CD14-positive monocyte (primary cell): ENCODE measurements around the gene MALRD1. TPM values are rescaled to one million over a fixed set of nuclear protein-coding genes. Genes with fewer than 3 reads are reported as not detected.

Experiments used
- DNase-seq, 3 donors: peaks; one replicate each; pipeline ENCODE4 v3.0.0-alpha.2; 2011 to 2022
- H2AFZ ChIP-seq: 2 replicates; pipeline ENCODE4 v1.6.0; 2012; ENCODE audit warnings: mild to moderate bottlenecking, low read depth, low read length, inconsistent platforms; ENCODE audit not compliant: insufficient read depth, poor library complexity, severe bottlenecking
- H3K27ac ChIP-seq, 2 donors: 1 replicate in 1 of 2; 2 replicates in 1 of 2; pipeline ENCODE4 v1.5.1; 2012 to 2013; ENCODE audit warnings: low read length in 2 of 2, control low read depth in 1 of 2, inconsistent platforms in 1 of 2, low read depth in 1 of 2, mild to moderate bottlenecking in 1 of 2
- H3K27me3 ChIP-seq, 2 donors: one replicate each; pipeline versions ENCODE4 v1.6.0 to v1.6.1; 2011 to 2013; ENCODE audit warnings: low read length in 2 of 2; ENCODE audit not compliant: control insufficient read depth in 2 of 2, insufficient read depth in 2 of 2
- H3K36me3 ChIP-seq, 2 donors: replicated peaks in 1 of 2; 1 replicate in 1 of 2; 2 replicates in 1 of 2; pipeline versions ENCODE4 v1.5.1 to v1.6.1; 2012 to 2013; ENCODE audit warnings: low read length in 2 of 2, control low read depth in 1 of 2, inconsistent platforms in 1 of 2, mild to moderate bottlenecking in 1 of 2; ENCODE audit not compliant: insufficient read depth in 2 of 2, control insufficient read depth in 1 of 2
- H3K4me1 ChIP-seq, 2 donors: 1 replicate in 1 of 2; 2 replicates in 1 of 2; pipeline versions ENCODE4 v1.5.1 to v1.6.1; 2012 to 2013; ENCODE audit warnings: low read length in 2 of 2, control low read depth in 1 of 2, inconsistent platforms in 1 of 2, mild to moderate bottlenecking in 1 of 2, moderate library complexity in 1 of 2; ENCODE audit not compliant: insufficient read depth in 2 of 2, control insufficient read depth in 1 of 2
- H3K4me2 ChIP-seq: replicated peaks from 2 replicates; pipeline ENCODE3; 2012; ENCODE audit warnings: low read length, moderate library complexity, mild to moderate bottlenecking; ENCODE audit not compliant: poor library complexity, severe bottlenecking; ENCODE audit errors: extremely low read depth
- H3K4me3 ChIP-seq, 3 experiments: fragments of 200-600 bp in 1 of 3; sonication (generic) in 1 of 3; replicated peaks in 1 of 3; 1 replicate in 2 of 3; 2 replicates in 1 of 3; pipeline ENCODE4 v1.5.1; 2011 to 2013; ENCODE audit warnings: low read length in 3 of 3, mild to moderate bottlenecking in 3 of 3, control low read depth in 2 of 3, low read depth in 2 of 3, inconsistent platforms in 1 of 3, moderate library complexity in 1 of 3
- H3K79me2 ChIP-seq: 2 replicates; pipeline ENCODE4 v1.6.0; 2012; ENCODE audit warnings: mild to moderate bottlenecking, control low read depth, inconsistent platforms, low read length, moderate library complexity; ENCODE audit not compliant: insufficient read depth
- H3K9ac ChIP-seq: 2 replicates; pipeline ENCODE4 v1.6.0; 2017; ENCODE audit warnings: low read length, mild to moderate bottlenecking; ENCODE audit not compliant: insufficient read depth, poor library complexity, severe bottlenecking
- H3K9me3 ChIP-seq, 2 donors: replicated peaks in 1 of 2; 1 replicate in 1 of 2; 2 replicates in 1 of 2; pipeline versions ENCODE4 v1.5.1 to v1.6.1; 2012 to 2013; ENCODE audit warnings: low read length in 2 of 2, control low read depth in 1 of 2; ENCODE audit not compliant: control insufficient read depth in 1 of 2, insufficient read depth in 1 of 2
- H4K20me1 ChIP-seq: 2 replicates; pipeline ENCODE4 v1.6.0; 2012; ENCODE audit warnings: mild to moderate bottlenecking, low read length, control low read depth, moderate library complexity; ENCODE audit not compliant: insufficient read depth
- H3K27ac Mint-ChIP-seq, 7 donors: one replicate each; pipeline ENCODE4 v1.8.0; 2020; ENCODE audit warnings: mild to moderate bottlenecking in 7 of 7, mixed read lengths in 7 of 7, moderate library complexity in 6 of 7, inconsistent platforms in 2 of 7
- H3K27me3 Mint-ChIP-seq, 3 donors: one replicate each; pipeline ENCODE4 v1.8.0; 2021 to 2022; ENCODE audit warnings: low read depth in 3 of 3, mild to moderate bottlenecking in 3 of 3, mixed read lengths in 3 of 3, moderate library complexity in 3 of 3, inconsistent platforms in 1 of 3
- H3K36me3 Mint-ChIP-seq, 2 donors: one replicate each; pipeline ENCODE4 v1.8.0; 2020; ENCODE audit warnings: mixed read lengths in 2 of 2, inconsistent platforms in 1 of 2, mild to moderate bottlenecking in 1 of 2
- H3K4me1 Mint-ChIP-seq: one replicate; pipeline ENCODE4 v1.8.0; 2020; ENCODE audit warnings: mild to moderate bottlenecking, mixed read lengths
- H3K4me3 Mint-ChIP-seq, 2 donors: one replicate each; pipeline ENCODE4 v1.8.0; 2020; ENCODE audit warnings: mild to moderate bottlenecking in 2 of 2, mixed read lengths in 2 of 2, moderate library complexity in 1 of 2
- H3K9me3 Mint-ChIP-seq, 7 donors: one replicate each; pipeline ENCODE4 v1.8.0; 2020 to 2022; ENCODE audit warnings: mixed read lengths in 7 of 7, mild to moderate bottlenecking in 6 of 7, moderate library complexity in 6 of 7, inconsistent platforms in 2 of 7
- CTCF ChIP-seq: fragments of 200-600 bp; IDR thresholded peaks from one replicate; pipeline ENCODE4 v1.8.0; 2022; ENCODE audit warnings: antibody characterized with exemption, mild to moderate bottlenecking
- whole genome bisulfite sequencing: methylation state at CpG from one replicate; pipeline ENCODE4 v1.1.5; 2013; ENCODE audit warnings: missing lambda C conversion rate; ENCODE audit not compliant: insufficient coverage; 5-methylcytosine and 5-hydroxymethylcytosine counted together
- intact Hi-C, 2 donors: fragments of 100-400 bp; cut with micrococcal nuclease; formaldehyde crosslinking; loops; one replicate each; pipeline versions ENCODE4 v1.15.0 to v1.15.1; 2023
- polyA plus RNA-seq, 3 donors: library from polyadenylated mRNA; depleted of rRNA in 1 of 3; unstranded in 2 of 3; stranded (reverse) in 1 of 3; fragments of 300-500 nt in 2 of 3; fragments of >200 nt in 1 of 3; fragmentation: Illumina TruSeq in 2 of 3; gene quantifications; 1 replicate in 2 of 3; 2 replicates in 1 of 3; pipeline ENCODE4 v1.2.3, GENCODE V29; 2012 to 2021

MALRD1 gene
- polyA plus RNA-seq, 3 donors, result not detected

- Mint-ChIP-seq H3K9me3 (peaks cover 0 to 20% (median 14%) of the 10 kb centered on the region in 7 donors), H3K4me3 (no peak overlapping the region), H3K4me1 (no peaks in the 10 kb centered on the region), H3K36me3 (peaks cover 0 to 4% of the 10 kb centered on the region in 2 donors), H3K27me3 (no peaks in the 10 kb centered on the region), H3K27ac (no peak overlapping the region)
- no peaks in the 10 kb centered on the region for H3K27me3 ChIP-seq
- H3K4me2 ChIP-seq, result no peak overlapping the region
- H4K20me1 ChIP-seq, result no peaks in the 10 kb centered on the region
- WGBS, result no CpG with 5 or more reads among the region's 3 CpGs
- no peaks in the 10 kb centered on the region for H3K36me3 ChIP-seq
- H3K27ac ChIP-seq, result no peak overlapping the region
- H3K79me2 ChIP-seq, result no peaks in the 10 kb centered on the region
- H3K4me1 ChIP-seq, result no peaks in the 10 kb centered on the region
- H3K9ac ChIP-seq, result no peak overlapping the region
- H2AFZ ChIP-seq, result no peak overlapping the region
- DNase-seq, result no peak
- intact Hi-C loops, result no loop called here
- H3K9me3 ChIP-seq, result no peaks in the 10 kb centered on the region
- TF ChIP-seq CTCF, result no peak
- H3K4me3 ChIP-seq, result no peak overlapping the region
These were observed 634.8 kb downstream of the MALRD1 start for GRCh38 chr10:19683356-19683755.

- H4K20me1 ChIP-seq, result no peaks in the 10 kb centered on the region
- WGBS, result no CpG with 5 or more reads among the region's 5 CpGs
- H3K27ac Mint-ChIP-seq, result no peak overlapping the region
- intact Hi-C loops, result no loop called here
- H3K4me2 ChIP-seq, result no peak overlapping the region
- H3K79me2 ChIP-seq, result no peaks in the 10 kb centered on the region
- H3K27me3 ChIP-seq, result no peaks in the 10 kb centered on the region
- H3K9ac ChIP-seq, result no peak overlapping the region
- no peak overlapping the region for H3K27ac ChIP-seq
- H3K4me3 ChIP-seq, result no peak overlapping the region
- DNase-seq, result no peak
- no peaks in the 10 kb centered on the region for H3K4me1 ChIP-seq
- no peak overlapping the region for H3K4me3 Mint-ChIP-seq
- no peak overlapping the region for H2AFZ ChIP-seq
- no peaks in the 10 kb centered on the region for H3K36me3 ChIP-seq
- H3K9me3 ChIP-seq, result no peaks in the 10 kb centered on the region
- no peak for TF ChIP-seq CTCF
- no peaks in the 10 kb centered on the region for H3K4me1 Mint-ChIP-seq
- peaks cover 0 to 4% of the 10 kb centered on the region in 2 donors for H3K36me3 Mint-ChIP-seq
- no peaks in the 10 kb centered on the region for H3K27me3 Mint-ChIP-seq
- H3K9me3 Mint-ChIP-seq, result peaks cover 0 to 20% (median 11%) of the 10 kb centered on the region in 7 donors
These were observed 635.4 kb downstream of the MALRD1 start for GRCh38 chr10:19683960-19684359.
